Brain microvascular endothelial cell (primary cell): ENCODE results near the gene INSYN1.
"Not testable (repeated sequence)": the region's sequence is repeated elsewhere in the genome, so short reads cannot be mapped to it uniquely, and the experiment has no call there.

Experiments used
- DNase-seq: peaks from one replicate; pipeline ENCODE4 v3.0.0-alpha.2; 2020
- H3K27ac ChIP-seq: fragments of 250-450 bp; sonication (Bioruptor Pico); 2 replicates; pipeline ENCODE4 v1.5.1; 2020; ENCODE audit warnings: mild to moderate bottlenecking, moderate library complexity
- H3K27me3 ChIP-seq: fragments of 250-450 bp; sonication (Bioruptor Pico); replicated peaks from 2 replicates; pipeline ENCODE4 v1.5.1; 2020; ENCODE audit warnings: mild to moderate bottlenecking
- H3K36me3 ChIP-seq: fragments of 250-450 bp; sonication (Bioruptor Pico); replicated peaks from 2 replicates; pipeline ENCODE4 v1.5.1; 2020; ENCODE audit warnings: mild to moderate bottlenecking
- H3K4me3 ChIP-seq: 2 replicates; pipeline ENCODE4 v1.5.1; 2011; ENCODE audit warnings: low read depth, mild to moderate bottlenecking, control low read depth, low read length, moderate library complexity
- in situ Hi-C: cut with HindIII; loops from 2 replicates; pipeline ENCODE4 v1.10.0; 2017; ENCODE audit warnings: low sequenced_read_pairs, low pct_ligation_motif_present
- TF ChIP-seq, protein P1 (sequence below): IDR thresholded peaks from 2 replicates; pipeline ENCODE4 v1.5.1; 2011; ENCODE audit warnings: low read depth, mild to moderate bottlenecking, moderate library complexity, low read length, control low read depth, inconsistent platforms; ENCODE audit errors: missing control alignments

Gene INSYN1

DNA sequence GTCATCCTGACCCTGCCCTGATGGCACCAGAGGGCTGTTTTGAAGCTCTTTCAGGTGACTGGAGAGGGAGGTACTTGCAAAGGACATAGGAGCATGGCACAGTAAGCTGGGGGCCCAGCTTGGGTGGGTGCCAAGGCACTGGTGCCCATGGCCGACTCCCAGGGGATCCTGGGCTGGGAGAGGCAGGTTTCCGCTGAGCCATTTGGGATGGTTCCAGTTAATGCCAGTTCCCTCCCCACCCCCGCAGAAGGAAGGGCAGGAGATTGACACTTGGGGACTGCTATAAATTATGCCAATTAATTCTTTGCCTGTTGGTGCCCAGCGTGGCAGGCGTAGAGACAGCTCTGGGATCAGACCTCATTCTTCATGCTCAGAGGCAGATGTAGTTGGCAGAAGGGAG is 42.8 kb downstream of the INSYN1 start:
- H3K4me3 ChIP-seq = no peak overlapping the region
- no peaks in the 10 kb centered on the region for H3K27me3 ChIP-seq
- H3K27ac ChIP-seq = no peak overlapping the region
- in situ Hi-C loops = no loop called here
- TF ChIP-seq, protein P1, sequence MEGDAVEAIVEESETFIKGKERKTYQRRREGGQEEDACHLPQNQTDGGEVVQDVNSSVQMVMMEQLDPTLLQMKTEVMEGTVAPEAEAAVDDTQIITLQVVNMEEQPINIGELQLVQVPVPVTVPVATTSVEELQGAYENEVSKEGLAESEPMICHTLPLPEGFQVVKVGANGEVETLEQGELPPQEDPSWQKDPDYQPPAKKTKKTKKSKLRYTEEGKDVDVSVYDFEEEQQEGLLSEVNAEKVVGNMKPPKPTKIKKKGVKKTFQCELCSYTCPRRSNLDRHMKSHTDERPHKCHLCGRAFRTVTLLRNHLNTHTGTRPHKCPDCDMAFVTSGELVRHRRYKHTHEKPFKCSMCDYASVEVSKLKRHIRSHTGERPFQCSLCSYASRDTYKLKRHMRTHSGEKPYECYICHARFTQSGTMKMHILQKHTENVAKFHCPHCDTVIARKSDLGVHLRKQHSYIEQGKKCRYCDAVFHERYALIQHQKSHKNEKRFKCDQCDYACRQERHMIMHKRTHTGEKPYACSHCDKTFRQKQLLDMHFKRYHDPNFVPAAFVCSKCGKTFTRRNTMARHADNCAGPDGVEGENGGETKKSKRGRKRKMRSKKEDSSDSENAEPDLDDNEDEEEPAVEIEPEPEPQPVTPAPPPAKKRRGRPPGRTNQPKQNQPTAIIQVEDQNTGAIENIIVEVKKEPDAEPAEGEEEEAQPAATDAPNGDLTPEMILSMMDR = no peak
- peaks cover 81% of the 10 kb centered on the region for H3K36me3 ChIP-seq
- DNase-seq = no peak

DNA sequence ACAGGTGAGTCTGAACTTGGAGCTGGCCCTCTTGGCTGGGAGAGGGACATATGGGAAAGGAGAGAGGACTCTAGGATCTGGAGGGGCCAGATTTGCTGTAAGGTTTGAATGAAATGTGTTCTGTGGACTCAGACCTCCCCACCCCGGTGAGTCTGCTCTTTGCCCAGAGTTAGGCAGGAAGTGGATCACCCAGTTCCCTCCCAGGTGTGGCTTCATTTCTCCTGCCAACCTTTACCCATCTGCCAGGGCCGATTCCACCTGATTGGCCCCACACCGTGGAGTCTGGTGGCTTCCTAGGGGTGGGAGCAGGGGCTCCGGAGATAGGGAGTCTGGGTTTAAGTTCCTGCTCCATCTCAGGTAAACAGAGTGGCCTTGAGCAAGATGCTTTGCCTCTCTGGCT is 43.5 kb downstream of the INSYN1 start:
- DNase-seq = no peak
- TF ChIP-seq, protein P1 = no peak
- in situ Hi-C loops = no loop called here

DNA sequence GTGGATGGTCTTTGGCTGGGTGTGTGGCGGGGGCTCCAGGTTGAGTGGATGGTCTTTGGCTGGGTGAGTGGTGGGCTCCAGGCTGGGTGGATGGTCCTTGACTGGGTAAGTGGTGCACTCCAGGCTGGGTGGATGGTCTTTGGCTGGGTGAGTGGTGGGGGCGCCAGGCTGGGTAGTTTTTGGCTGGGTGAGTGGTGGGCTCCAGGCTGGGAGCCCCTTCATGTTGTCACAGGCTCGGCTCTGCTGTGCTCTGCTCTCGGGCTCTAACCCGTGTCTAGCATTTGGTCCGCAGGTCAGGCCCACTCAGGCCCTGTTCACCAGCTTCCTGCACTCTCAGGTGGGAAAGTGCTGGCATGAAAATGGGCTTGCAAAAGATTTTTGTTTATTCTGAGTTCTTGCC is 43.9 kb downstream of the INSYN1 start:
- H3K4me3 ChIP-seq = no peak overlapping the region
- peaks cover 89% of the 10 kb centered on the region for H3K36me3 ChIP-seq
- in situ Hi-C loops = no loop called here
- TF ChIP-seq, protein P1 = no peak
- no peaks in the 10 kb centered on the region for H3K27me3 ChIP-seq
- no peak overlapping the region for H3K27ac ChIP-seq
- no peak for DNase-seq

More for the DNA sequence above, 43.5 kb downstream of the INSYN1 start:
- Histone ChIP-seq H3K4me3 (no peak overlapping the region), H3K36me3 (peaks cover 87% of the 10 kb centered on the region), H3K27ac (no peak overlapping the region), H3K27me3 (no peaks in the 10 kb centered on the region)

DNA sequence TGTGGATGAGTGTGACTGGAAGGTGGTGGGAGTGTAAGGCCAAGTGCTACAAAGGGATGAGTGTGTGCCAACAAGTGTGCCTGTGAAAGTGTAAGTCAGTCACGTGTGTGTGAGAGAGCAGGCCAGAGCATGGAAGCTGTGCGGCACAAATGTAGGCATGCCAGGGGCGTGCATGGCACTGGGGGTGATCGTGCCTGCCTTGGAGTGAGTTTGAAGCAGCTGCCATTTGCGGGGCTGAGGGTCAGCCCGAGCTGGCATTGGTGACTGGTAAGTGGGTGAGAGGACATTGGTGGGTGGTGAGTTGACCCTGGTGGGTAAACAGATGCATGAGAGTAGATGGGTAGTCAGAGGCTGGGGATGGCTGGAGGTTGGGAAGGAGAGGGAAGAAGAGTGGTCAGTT is 44.5 kb downstream of the INSYN1 start:
- TF ChIP-seq, protein P1 = no peak
- peaks cover 88% of the 10 kb centered on the region for H3K36me3 ChIP-seq
- no peak overlapping the region for H3K27ac ChIP-seq
- in situ Hi-C loops = no loop called here
- no peak overlapping the region for H3K4me3 ChIP-seq
- H3K27me3 ChIP-seq = no peaks in the 10 kb centered on the region
- DNase-seq = no peak

DNA sequence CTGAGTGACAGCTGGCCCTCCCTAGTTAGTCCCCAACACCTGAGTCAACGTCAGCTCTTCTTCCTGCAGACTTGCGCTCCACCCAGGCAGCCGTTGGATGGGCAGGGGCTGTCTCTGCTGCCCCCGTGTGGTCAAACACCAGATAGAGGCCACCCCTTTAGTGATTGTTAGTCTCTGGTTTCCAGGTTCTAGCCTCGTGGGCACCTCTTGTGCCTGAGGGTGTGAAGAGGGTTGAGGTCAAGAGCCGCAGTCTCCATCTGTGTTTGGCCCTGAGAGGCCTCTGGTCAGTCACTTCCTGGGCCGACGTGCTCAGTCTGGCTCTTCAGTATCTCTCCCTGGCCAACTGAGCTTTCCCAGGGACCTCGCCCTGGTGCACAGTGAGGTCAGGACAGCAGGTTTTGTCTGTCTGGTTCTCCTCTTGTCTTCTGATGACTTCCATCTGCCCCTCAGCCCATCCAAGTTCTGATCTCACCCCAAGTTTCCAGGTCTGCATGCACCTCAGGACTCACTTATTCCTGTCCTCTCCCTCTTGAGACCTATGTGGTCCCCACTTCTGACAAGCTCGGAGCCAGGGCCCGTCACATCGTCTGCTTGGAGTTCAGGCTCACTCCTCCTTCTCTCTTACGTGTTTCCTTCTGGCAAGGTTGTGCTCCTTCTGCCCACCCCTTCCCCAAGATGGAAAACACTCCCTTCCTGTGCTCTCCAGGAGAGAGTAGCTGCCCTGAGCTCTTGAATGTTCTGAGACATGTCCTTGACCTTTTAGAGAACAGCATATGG is 48.1 kb downstream of the INSYN1 start:
- Histone ChIP-seq H3K27me3 (no peaks in the 10 kb centered on the region), H3K27ac (no peak overlapping the region), H3K36me3 (peaks cover 65% of the 10 kb centered on the region), H3K4me3 (no peak overlapping the region)
- DNase-seq = peak; percentile 28
- in situ Hi-C loops = no loop called here
- TF ChIP-seq, protein P1 = peak; percentile 92

DNA sequence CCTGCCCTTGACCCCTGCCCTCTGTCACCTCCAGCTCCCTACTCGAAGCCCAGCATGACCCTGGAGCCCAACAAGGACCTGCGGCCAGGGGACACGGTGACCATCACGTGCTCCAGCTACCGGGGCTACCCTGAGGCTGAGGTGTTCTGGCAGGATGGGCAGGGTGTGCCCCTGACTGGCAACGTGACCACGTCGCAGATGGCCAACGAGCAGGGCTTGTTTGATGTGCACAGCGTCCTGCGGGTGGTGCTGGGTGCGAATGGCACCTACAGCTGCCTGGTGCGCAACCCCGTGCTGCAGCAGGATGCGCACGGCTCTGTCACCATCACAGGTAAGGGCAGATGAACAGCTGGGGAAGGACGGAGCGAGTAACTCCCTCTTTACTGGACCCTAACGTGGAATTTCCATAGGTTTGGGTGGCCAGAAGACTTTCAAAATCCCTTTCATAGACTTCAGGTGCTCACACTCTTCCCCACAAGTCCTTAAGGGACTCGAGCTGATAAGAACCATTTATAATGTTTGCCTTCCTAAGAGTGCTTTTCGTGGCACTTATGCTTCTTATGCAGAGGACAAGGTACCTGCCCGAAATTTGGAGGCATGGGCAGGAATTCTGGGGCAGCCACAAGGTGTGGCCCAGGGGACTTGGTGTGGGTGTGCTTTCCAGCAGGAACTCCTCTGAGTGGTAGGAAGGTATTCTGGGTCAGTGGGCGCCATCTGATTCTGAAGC is 48.8 kb downstream of the INSYN1 start:
- H3K27me3 ChIP-seq, H3K4me3 ChIP-seq, DNase-seq, in situ Hi-C loops, H3K27ac ChIP-seq: not testable (repeated sequence)
- peaks cover 60% of the 10 kb centered on the region for H3K36me3 ChIP-seq
